Neural cell (in vitro differentiated cells): ENCODE measurements around the gene FYB1.

Source experiments
- EZH2 ChIP-seq: fragments of 200-600, 300-800 bp; shearing (Covaris generic), sonication (generic); IDR thresholded peaks from 2 replicates; pipeline ENCODE4 v1.6.1; 2014; ENCODE audit warnings: antibody characterized with exemption, low read length, borderline replicate concordance, mild to moderate bottlenecking; ENCODE audit not compliant: insufficient read depth, poor library complexity, severe bottlenecking
- POLR2AphosphoS5 ChIP-seq: IDR thresholded peaks from 2 replicates; pipeline ENCODE4 v1.6.1; 2012
- RAD21 ChIP-seq: fragments of 450-650 bp; conservative IDR thresholded peaks from 2 replicates; pipeline ENCODE4 v1.6.1; 2014; ENCODE audit warnings: antibody characterized with exemption, mild to moderate bottlenecking, moderate library complexity
- SMC3 ChIP-seq: fragments of 450-650 bp; conservative IDR thresholded peaks from 2 replicates; pipeline ENCODE4 v1.6.1; 2014; ENCODE audit warnings: antibody characterized with exemption, mild to moderate bottlenecking, moderate library complexity; ENCODE audit not compliant: poor library complexity
- TF ChIP-seq, protein P1 (sequence below): fragments of 450-650 bp; IDR thresholded peaks from 2 replicates; pipeline ENCODE4 v1.5.1; 2014; ENCODE audit warnings: antibody characterized with exemption, mild to moderate bottlenecking, moderate library complexity; ENCODE audit not compliant: poor library complexity, severe bottlenecking

DNA sequence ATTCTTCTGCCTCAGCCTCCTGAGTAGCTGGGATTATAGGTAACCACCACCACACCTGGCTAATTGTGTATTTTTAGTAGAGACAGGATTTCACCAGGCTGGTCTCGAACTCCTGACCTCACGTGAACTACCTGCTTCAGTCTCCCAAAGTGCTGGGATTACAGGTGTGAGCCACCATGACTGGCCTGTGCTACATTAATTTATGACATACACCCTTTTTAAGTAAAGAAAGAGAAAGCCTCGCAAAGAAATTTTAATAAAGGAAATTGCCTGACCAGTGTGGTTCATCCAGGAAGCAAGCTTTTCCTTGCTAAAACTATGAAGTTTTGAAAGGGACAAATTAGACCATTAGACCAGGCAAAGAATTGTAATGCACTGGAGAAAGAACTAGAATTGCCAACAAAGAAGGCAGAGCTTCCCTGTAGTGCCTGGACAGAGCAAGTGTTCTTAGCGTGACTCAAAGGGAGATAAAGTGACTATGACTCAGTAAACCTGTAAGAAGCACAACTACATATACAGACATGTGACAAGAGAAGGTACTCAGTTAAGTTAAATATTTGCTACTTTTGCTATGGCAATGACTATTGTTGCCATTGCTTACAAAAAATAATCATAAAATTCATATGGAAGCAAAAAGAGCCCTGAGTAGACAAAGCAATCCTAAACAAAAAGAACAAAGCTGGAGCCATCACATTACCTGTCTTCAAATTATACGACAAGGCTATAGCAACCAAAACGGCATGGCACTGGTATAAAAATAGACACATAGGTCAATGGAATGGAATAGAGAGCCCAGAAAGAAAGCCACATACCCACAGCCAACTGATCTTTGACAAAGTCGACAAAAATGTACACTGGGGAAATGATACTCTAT is 54.6 kb downstream of the FYB1 start:
- TF ChIP-seq, protein P1, sequence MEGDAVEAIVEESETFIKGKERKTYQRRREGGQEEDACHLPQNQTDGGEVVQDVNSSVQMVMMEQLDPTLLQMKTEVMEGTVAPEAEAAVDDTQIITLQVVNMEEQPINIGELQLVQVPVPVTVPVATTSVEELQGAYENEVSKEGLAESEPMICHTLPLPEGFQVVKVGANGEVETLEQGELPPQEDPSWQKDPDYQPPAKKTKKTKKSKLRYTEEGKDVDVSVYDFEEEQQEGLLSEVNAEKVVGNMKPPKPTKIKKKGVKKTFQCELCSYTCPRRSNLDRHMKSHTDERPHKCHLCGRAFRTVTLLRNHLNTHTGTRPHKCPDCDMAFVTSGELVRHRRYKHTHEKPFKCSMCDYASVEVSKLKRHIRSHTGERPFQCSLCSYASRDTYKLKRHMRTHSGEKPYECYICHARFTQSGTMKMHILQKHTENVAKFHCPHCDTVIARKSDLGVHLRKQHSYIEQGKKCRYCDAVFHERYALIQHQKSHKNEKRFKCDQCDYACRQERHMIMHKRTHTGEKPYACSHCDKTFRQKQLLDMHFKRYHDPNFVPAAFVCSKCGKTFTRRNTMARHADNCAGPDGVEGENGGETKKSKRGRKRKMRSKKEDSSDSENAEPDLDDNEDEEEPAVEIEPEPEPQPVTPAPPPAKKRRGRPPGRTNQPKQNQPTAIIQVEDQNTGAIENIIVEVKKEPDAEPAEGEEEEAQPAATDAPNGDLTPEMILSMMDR: no peak
- no peak for TF ChIP-seq POLR2AphosphoS5
- no peak for TF ChIP-seq EZH2
- TF ChIP-seq SMC3: no peak
- no peak for TF ChIP-seq RAD21
